T-helper 2 cell treated with Interferon-gamma antibody and Interleukin-4, amounts not matched to agents 5 μg/mL and 100 μg/mL, for 36 hours (primary cell): ENCODE results near the gene ETS1.

Experiments
- DNase-seq: peaks from one replicate; pipeline ENCODE4 v3.0.0; 2021; ENCODE audit warnings: low spot score
- H3K27ac Mint-ChIP-seq: one replicate; pipeline ENCODE4 v1.8.0; 2021; ENCODE audit warnings: mild to moderate bottlenecking, mixed read lengths
- H3K27me3 Mint-ChIP-seq: one replicate; pipeline ENCODE4 v1.8.0; 2021; ENCODE audit warnings: low read depth, mixed read lengths
- H3K36me3 Mint-ChIP-seq: one replicate; pipeline ENCODE4 v1.8.0; 2021; ENCODE audit warnings: low read depth, mixed read lengths
- H3K4me1 Mint-ChIP-seq: one replicate; pipeline ENCODE4 v1.8.0; 2021; ENCODE audit warnings: low read depth, mixed read lengths
- H3K4me3 Mint-ChIP-seq: one replicate; pipeline ENCODE4 v1.8.0; 2022; ENCODE audit warnings: mild to moderate bottlenecking, moderate library complexity, mixed read lengths
- H3K9me3 Mint-ChIP-seq: one replicate; pipeline ENCODE4 v1.8.0; 2021; ENCODE audit warnings: mixed read lengths

The ETS1 gene

GRCh38 chr11:128579798-128580504, 7.4 kb downstream of the ETS1 start:
- peaks cover 3% of the 10 kb centered on the region for H3K27me3 Mint-ChIP-seq
- H3K9me3 Mint-ChIP-seq = no peaks in the 10 kb centered on the region
- H3K36me3 Mint-ChIP-seq = no peaks in the 10 kb centered on the region
- peak; percentile 23 for DNase-seq
- peak overlapping the region; percentile 55 for H3K4me3 Mint-ChIP-seq
- peaks cover 24% of the 10 kb centered on the region for H3K4me1 Mint-ChIP-seq
- H3K27ac Mint-ChIP-seq = peak overlapping the region; percentile 53

DNA sequence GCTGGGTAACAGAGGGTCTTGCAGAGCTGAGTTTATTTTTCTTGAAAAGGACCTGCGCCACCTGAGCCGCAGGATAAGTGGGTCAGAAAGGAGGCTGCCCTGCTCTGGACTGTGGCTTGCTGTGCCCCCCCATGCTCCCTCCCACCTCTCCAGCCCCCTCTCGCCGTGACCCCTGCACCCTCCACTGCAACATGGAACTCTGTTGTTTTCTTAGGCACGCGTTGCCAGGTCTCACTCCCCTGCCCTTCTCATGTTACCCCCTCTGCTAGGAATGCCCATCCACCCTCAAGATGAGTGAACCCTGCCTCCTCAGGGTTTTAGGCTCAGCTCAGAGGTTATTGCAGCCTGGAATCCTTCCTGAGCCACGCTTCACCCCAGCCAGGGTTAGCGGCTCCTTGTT, 10.8 kb downstream of the ETS1 start:
- Mint-ChIP-seq H3K4me3 (no peak overlapping the region), H3K36me3 (no peaks in the 10 kb centered on the region), H3K27me3 (no peaks in the 10 kb centered on the region), H3K27ac (no peak overlapping the region), H3K9me3 (no peaks in the 10 kb centered on the region), H3K4me1 (peaks cover 27% of the 10 kb centered on the region)
- no peak for DNase-seq

GRCh38 chr11:128575961-128576350, 11.4 kb downstream of the ETS1 start:
- Mint-ChIP-seq H3K36me3 (no peaks in the 10 kb centered on the region), H3K9me3 (no peaks in the 10 kb centered on the region), H3K4me3 (no peak overlapping the region), H3K27me3 (no peaks in the 10 kb centered on the region), H3K27ac (no peak overlapping the region), H3K4me1 (peaks cover 27% of the 10 kb centered on the region)
- DNase-seq = no peak

DNA sequence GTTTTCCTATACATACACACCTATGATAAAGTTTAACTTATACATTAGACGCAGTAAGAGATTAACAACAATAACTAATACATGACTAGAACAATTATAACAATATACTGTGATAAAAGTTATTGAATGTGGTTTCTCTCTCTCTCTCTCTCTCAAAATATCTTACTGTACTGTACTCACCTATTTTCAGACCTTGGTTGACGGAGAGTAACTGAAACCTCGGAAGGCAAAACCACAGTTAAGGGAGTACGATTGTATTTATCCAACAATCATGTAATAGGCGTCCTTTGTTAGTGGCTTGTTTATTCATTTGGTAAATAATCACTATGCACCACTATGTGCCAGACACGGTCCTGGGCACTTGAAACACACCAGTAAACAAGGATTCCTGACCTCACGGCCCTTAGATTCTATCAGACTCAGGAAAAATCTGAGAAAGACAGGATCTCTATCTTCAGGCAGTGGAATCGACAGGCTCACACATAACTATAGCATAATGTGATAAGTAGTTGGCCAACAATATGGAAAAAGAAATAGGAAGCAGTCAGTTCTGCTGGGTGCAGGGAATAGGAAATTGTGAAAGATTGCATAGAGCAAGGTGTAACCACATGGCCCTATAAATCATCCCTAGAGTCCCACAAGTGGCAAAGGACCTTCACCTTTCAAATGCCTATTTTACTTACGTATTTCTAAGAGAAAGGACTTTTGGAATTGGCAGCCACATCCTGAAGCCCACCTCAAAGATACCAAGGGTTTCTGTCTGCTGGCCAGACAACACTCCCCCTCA, 12.0 kb downstream of the ETS1 start:
- no peak overlapping the region for H3K4me3 Mint-ChIP-seq

GRCh38 chr11:128574576-128575011, 12.8 kb downstream of the ETS1 start:
- Mint-ChIP-seq H3K9me3 (no peaks in the 10 kb centered on the region), H3K4me3 (no peak overlapping the region), H3K27ac (no peak overlapping the region), H3K27me3 (no peaks in the 10 kb centered on the region), H3K4me1 (peaks cover 17% of the 10 kb centered on the region), H3K36me3 (no peaks in the 10 kb centered on the region)
- no peak for DNase-seq

More for the DNA sequence above, 12.0 kb downstream of the ETS1 start:
- H3K27ac Mint-ChIP-seq = no peak overlapping the region
- H3K36me3 Mint-ChIP-seq = no peaks in the 10 kb centered on the region
- no peak for DNase-seq
- H3K9me3 Mint-ChIP-seq = no peaks in the 10 kb centered on the region
- peaks cover 24% of the 10 kb centered on the region for H3K4me1 Mint-ChIP-seq
- H3K27me3 Mint-ChIP-seq = no peaks in the 10 kb centered on the region

DNA sequence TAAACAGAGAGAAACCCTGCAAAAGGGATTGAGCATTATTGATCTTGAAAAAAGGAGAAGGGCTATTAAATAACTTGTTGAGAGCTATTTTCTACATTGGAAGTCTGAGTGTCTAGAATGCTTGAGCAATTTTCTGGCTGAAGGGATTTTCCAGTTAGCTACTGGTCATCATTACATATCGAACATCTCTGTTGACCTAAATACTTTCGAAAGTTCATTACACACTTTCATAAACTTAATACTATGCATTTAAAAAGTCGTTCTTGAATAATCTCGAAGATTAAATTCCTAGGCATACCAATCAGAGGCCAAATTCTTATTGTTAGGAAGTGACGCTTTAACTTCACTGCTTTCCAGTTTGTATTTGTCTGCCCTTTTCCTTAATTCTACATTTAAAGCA, 13.7 kb downstream of the ETS1 start:
- peaks cover 15% of the 10 kb centered on the region for H3K4me1 Mint-ChIP-seq
- H3K27ac Mint-ChIP-seq = no peak overlapping the region
- DNase-seq = no peak
- H3K36me3 Mint-ChIP-seq = no peaks in the 10 kb centered on the region
- H3K4me3 Mint-ChIP-seq = no peak overlapping the region
- H3K27me3 Mint-ChIP-seq = no peaks in the 10 kb centered on the region
- H3K9me3 Mint-ChIP-seq = no peaks in the 10 kb centered on the region

DNA sequence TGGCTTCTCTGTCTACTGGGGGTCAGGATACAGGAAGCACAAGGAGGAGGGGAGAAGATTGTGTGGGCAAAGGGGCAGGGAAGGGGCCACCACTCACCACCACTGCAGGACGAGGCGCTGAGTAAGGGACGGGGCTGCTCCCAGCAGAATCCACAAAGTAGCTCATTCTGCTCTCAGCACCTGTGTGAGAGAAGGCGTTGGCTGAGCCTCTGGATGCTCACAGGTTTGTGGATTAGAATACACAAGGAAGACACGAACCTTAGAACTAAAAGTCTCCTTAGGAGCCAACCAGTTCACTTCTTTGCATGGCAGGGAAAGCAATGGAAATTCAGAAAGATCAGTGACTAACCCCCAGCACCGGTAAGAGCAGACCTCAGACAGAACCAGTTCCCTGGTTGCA, 14.4 kb downstream of the ETS1 start:
- Mint-ChIP-seq H3K4me3 (no peak overlapping the region), H3K36me3 (no peaks in the 10 kb centered on the region), H3K9me3 (no peaks in the 10 kb centered on the region), H3K4me1 (peaks cover 15% of the 10 kb centered on the region), H3K27me3 (no peaks in the 10 kb centered on the region), H3K27ac (no peak overlapping the region)
- DNase-seq = no peak

DNA sequence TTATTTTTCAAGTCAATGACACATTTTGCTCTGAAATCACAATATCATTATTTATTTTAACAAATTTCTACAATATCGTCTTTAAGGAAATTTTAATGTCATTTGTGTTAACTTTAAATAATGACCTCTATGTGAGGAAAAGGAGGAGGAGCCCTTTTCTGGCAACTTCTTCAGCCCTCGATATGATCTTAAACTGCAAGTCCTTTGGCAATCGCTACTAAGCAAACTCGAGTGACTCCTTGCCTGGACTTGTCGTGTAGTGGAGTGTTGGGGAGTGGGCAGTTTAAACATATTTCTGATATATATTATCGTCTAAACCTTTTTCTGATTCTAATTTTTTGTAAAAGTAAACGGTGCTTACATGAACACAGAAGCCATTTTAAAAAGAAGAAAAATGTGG, 16.7 kb downstream of the ETS1 start:
- H3K27me3 Mint-ChIP-seq = no peaks in the 10 kb centered on the region
- no peak overlapping the region for H3K4me3 Mint-ChIP-seq
- no peaks in the 10 kb centered on the region for H3K9me3 Mint-ChIP-seq
- peaks cover 15% of the 10 kb centered on the region for H3K4me1 Mint-ChIP-seq
- DNase-seq = no peak
- no peaks in the 10 kb centered on the region for H3K36me3 Mint-ChIP-seq
- no peak overlapping the region for H3K27ac Mint-ChIP-seq

DNA sequence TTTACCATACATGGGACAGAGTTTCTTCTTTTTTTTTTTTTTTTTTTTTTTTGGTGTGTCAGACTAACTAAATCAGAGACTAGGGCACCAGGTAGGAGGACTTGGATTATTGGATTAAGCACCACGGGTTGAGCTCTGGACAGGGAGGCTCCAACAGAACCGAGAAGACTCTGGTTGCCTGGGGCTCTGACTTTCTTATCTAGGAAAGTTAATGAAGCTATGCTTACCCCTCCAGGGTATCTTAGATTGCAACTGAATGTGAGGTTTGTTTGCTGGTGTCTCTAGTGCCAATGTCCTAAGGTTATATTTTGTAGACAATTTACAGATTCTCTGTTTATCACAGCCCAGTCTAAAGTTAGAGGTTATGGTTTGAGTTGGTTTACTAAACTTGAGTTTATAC, 18.1 kb downstream of the ETS1 start:
- no peaks in the 10 kb centered on the region for H3K36me3 Mint-ChIP-seq
- no peak overlapping the region for H3K27ac Mint-ChIP-seq
- H3K27me3 Mint-ChIP-seq = no peaks in the 10 kb centered on the region
- no peak for DNase-seq
- no peaks in the 10 kb centered on the region for H3K9me3 Mint-ChIP-seq
- peaks cover 4% of the 10 kb centered on the region for H3K4me1 Mint-ChIP-seq
- no peak overlapping the region for H3K4me3 Mint-ChIP-seq

DNA sequence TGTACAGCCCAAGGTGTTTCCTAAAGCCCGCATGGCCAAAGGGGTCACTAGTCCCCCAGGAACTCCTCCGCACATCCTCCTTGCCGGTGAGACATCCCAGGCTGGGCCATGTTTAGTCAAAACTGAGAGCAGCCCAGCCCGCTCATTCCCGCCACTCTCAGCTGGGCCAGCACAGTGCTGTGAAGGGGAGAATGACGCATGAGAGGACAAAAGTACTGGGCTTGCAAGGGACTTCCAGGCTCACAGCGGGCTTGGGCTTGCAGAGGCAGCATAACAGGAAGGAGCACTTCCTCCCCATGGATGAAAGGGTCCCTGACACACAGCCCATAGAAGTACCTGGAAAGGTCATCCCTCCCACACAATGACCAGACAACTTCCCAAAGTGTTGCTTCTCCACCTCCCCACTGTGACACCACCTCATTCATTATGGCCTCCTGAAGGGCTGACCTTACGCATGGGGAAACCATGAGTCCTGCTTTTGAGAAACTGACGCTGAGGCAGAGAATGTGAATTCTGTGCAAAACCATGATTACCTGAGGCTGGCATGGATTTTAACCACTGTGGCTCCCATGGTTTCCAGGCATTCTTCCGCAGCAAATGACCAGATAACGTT, 19.1 kb downstream of the ETS1 start:
- no peak overlapping the region for H3K27ac Mint-ChIP-seq
- no peak for DNase-seq
- H3K36me3 Mint-ChIP-seq = no peaks in the 10 kb centered on the region
- peaks cover 1% of the 10 kb centered on the region for H3K4me1 Mint-ChIP-seq
- H3K9me3 Mint-ChIP-seq = no peaks in the 10 kb centered on the region
- no peak overlapping the region for H3K4me3 Mint-ChIP-seq
- H3K27me3 Mint-ChIP-seq = no peaks in the 10 kb centered on the region

DNA sequence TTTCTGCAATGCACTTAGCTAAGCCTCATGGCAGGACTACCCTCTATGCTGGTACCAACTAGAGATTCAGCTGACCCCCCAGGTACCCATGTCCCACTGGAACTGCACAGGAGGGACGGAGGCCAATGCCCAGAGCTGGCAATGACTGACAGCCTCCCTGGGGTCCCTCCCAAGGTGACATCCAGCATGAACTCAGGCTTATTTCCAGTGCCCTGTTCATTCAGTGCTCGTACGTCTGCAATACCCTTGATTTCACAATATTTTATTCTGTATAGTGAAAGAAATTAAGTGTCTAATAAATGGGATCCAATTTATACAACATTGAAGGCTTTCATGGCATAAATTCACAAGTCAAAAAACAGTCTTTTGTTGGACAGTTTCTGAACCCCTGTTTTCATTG, 20.2 kb downstream of the ETS1 start:
- no peak for DNase-seq
- Mint-ChIP-seq H3K4me3 (no peak overlapping the region), H3K36me3 (no peaks in the 10 kb centered on the region), H3K4me1 (peaks cover 1% of the 10 kb centered on the region), H3K27me3 (no peaks in the 10 kb centered on the region), H3K9me3 (no peaks in the 10 kb centered on the region), H3K27ac (no peak overlapping the region)

DNA sequence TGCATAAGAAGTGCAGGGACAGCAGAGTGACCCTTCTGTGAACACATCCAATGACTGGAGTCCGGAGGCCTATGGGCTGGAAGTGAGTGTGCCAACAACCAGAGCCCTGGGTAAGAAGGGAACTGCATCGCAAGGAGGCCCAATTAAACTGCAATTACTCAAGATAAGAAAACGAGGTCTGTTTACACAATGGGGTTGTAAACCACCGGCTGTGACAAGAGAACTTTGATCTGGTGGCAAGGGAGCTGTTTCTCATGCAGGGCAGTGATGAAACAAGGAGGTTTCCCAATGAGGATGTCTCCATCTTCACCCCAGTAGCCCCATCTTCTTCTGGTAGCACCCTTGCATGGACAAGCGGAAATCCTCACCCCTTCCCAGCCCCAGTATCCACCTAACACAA, 21.5 kb downstream of the ETS1 start:
- Mint-ChIP-seq H3K4me1 (peaks cover 4% of the 10 kb centered on the region), H3K36me3 (no peaks in the 10 kb centered on the region), H3K4me3 (no peak overlapping the region), H3K27ac (no peak overlapping the region), H3K9me3 (no peaks in the 10 kb centered on the region), H3K27me3 (no peaks in the 10 kb centered on the region)
- no peak for DNase-seq

GRCh38 chr11:128564642-128565245, 22.6 kb downstream of the ETS1 start:
- H3K27me3 Mint-ChIP-seq = no peaks in the 10 kb centered on the region
- no peak overlapping the region for H3K27ac Mint-ChIP-seq
- peaks cover 9% of the 10 kb centered on the region for H3K4me1 Mint-ChIP-seq
- no peaks in the 10 kb centered on the region for H3K36me3 Mint-ChIP-seq
- no peaks in the 10 kb centered on the region for H3K9me3 Mint-ChIP-seq
- no peak overlapping the region for H3K4me3 Mint-ChIP-seq
- DNase-seq = no peak
